COR-L47 (cell line): ENCODE data around the gene TXNDC11.

Experiments
- DNase-seq: peaks from one replicate; lab custom pipeline; 2025; lab: John Stamatoyannopoulos, UW

TXNDC11 gene

GRCh38 chr16:11674818-11675560, 67.7 kb downstream of the TXNDC11 start:
- no peak for DNase-seq

- DNase-seq, result no peak
These were observed 68.4 kb downstream of the TXNDC11 start for GRCh38 chr16:11674001-11674817.

- DNase-seq, result no peak
These were observed 69.3 kb downstream of the TXNDC11 start for GRCh38 chr16:11673091-11674000.

GRCh38 chr16:11672206-11673090, 70.2 kb downstream of the TXNDC11 start:
- no peak for DNase-seq

- DNase-seq, result no peak
These were observed 71.0 kb downstream of the TXNDC11 start for GRCh38 chr16:11671676-11672075.

- no peak for DNase-seq
These were observed 71.4 kb downstream of the TXNDC11 start for GRCh38 chr16:11671271-11671670.

- DNase-seq, result no peak
These were observed 72.2 kb downstream of the TXNDC11 start for GRCh38 chr16:11670171-11671131.

GRCh38 chr16:11669380-11670146, 73.1 kb downstream of the TXNDC11 start:
- no peak for DNase-seq

GRCh38 chr16:11668623-11669379, 73.9 kb downstream of the TXNDC11 start:
- DNase-seq, result no peak

GRCh38 chr16:11667824-11668622, 74.6 kb downstream of the TXNDC11 start, which contains the start of gene SNN:
Gene SNN, plus strand, starts transcription at chr16:11668455. Its CDS starts 7,605 bp downstream, at chr16:11676060.
- DNase-seq, result peak; percentile 72

- no peak for DNase-seq
These were observed 75.3 kb downstream of the TXNDC11 start for GRCh38 chr16:11667221-11667823.

- DNase-seq, result no peak
These were observed 76.3 kb downstream of the TXNDC11 start for GRCh38 chr16:11666103-11667055.

GRCh38 chr16:11665071-11665491, 77.6 kb downstream of the TXNDC11 start:
- DNase-seq, result no peak

- DNase-seq, result no peak
These were observed 80.1 kb downstream of the TXNDC11 start for GRCh38 chr16:11662582-11662981.

- DNase-seq, result no peak
These were observed 82.1 kb downstream of the TXNDC11 start for GRCh38 chr16:11660565-11660964.
